Endothelial cell (in vitro differentiated cells): ENCODE results near the gene CD300C. TPM values are rescaled to one million over a fixed set of nuclear protein-coding genes. Genes with fewer than 3 reads are reported as not detected.

Experiments used
- DNase-seq: peaks from one replicate; pipeline ENCODE4 v3.0.0; 2021; ENCODE audit warnings: low spot score
- H3K27ac Mint-ChIP-seq: one replicate; pipeline ENCODE4 v1.8.0; 2021; ENCODE audit warnings: mixed read lengths, inconsistent platforms; ENCODE audit not compliant: unreplicated experiment
- H3K27me3 Mint-ChIP-seq: one replicate; pipeline ENCODE4 v1.8.0; 2021; ENCODE audit warnings: mild to moderate bottlenecking, moderate library complexity, mixed read lengths, inconsistent platforms; ENCODE audit not compliant: unreplicated experiment
- H3K36me3 Mint-ChIP-seq: one replicate; pipeline ENCODE4 v1.8.0; 2021; ENCODE audit warnings: mild to moderate bottlenecking, low read depth, mixed read lengths, inconsistent platforms; ENCODE audit not compliant: unreplicated experiment
- H3K4me1 Mint-ChIP-seq: one replicate; pipeline ENCODE4 v1.8.0; 2021; ENCODE audit warnings: mild to moderate bottlenecking, mixed read lengths, inconsistent platforms; ENCODE audit not compliant: unreplicated experiment
- H3K4me3 Mint-ChIP-seq: one replicate; pipeline ENCODE4 v1.8.0; 2021; ENCODE audit warnings: mild to moderate bottlenecking, mixed read lengths, inconsistent platforms; ENCODE audit not compliant: unreplicated experiment
- H3K9me3 Mint-ChIP-seq: one replicate; pipeline ENCODE4 v1.8.0; 2021; ENCODE audit warnings: mixed read lengths, inconsistent platforms; ENCODE audit not compliant: unreplicated experiment
- total RNA-seq: library from RNA; stranded (reverse); fragmentation: NEBNext Ultra II Directional; extraction: Animal tissue kit (Norgen Biotek cat#: 25700); gene quantifications from one replicate; pipeline ENCODE4 v1.2.1, GENCODE V29; 2021; ENCODE audit not compliant: unreplicated experiment
- TF ChIP-seq, protein P1 (sequence below): fragments of 200-600 bp; sonication (generic); IDR thresholded peaks from one replicate; pipeline ENCODE4 v1.5.0; 2021; ENCODE audit warnings: antibody characterized with exemption; ENCODE audit not compliant: unreplicated experiment

Gene CD300C
- total RNA-seq, 1 donor from 2014 or later, result not detected

DNA sequence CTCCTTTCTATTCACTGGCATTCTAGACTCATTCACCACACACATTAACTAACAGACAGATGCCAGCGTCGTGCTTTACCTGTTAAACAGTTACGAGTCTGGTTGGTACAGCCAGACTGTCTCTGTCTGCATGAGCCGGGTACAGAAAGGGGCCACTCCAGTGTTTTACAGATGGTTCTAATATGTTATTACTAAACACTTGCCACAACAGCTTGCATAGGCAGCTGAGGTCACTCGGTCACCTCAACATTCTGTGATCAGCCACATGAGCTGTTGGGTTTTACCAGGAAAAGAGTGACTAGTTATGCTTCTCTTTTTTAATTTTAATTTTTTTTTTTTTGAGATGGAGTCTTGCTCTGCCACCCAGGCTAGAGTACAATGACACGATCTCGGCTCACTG, 54.3 kb downstream of the CD300C start:
- TF ChIP-seq, protein P1, sequence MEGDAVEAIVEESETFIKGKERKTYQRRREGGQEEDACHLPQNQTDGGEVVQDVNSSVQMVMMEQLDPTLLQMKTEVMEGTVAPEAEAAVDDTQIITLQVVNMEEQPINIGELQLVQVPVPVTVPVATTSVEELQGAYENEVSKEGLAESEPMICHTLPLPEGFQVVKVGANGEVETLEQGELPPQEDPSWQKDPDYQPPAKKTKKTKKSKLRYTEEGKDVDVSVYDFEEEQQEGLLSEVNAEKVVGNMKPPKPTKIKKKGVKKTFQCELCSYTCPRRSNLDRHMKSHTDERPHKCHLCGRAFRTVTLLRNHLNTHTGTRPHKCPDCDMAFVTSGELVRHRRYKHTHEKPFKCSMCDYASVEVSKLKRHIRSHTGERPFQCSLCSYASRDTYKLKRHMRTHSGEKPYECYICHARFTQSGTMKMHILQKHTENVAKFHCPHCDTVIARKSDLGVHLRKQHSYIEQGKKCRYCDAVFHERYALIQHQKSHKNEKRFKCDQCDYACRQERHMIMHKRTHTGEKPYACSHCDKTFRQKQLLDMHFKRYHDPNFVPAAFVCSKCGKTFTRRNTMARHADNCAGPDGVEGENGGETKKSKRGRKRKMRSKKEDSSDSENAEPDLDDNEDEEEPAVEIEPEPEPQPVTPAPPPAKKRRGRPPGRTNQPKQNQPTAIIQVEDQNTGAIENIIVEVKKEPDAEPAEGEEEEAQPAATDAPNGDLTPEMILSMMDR, result no peak
- Mint-ChIP-seq H3K4me1 (no peaks in the 10 kb centered on the region), H3K4me3 (no peak overlapping the region), H3K36me3 (peaks cover 4% of the 10 kb centered on the region), H3K27ac (no peak overlapping the region), H3K9me3 (no peaks in the 10 kb centered on the region), H3K27me3 (peaks cover 4% of the 10 kb centered on the region)
- no peak for DNase-seq

Other genes starting within 250 kb of the CD300C start
- 48.1 TPM for gene KIF19, start 219.9 kb downstream of the CD300C start, total RNA-seq
- gene BTBD17, start 184.2 kb downstream of the CD300C start, total RNA-seq, result 2.7 TPM
- gene GPR142, start 178.6 kb downstream of the CD300C start, total RNA-seq, result 0.18 TPM
- 24.7 TPM for gene GPRC5C, start 114.0 kb downstream of the CD300C start, total RNA-seq
- not detected for gene CD300A, start 79.5 kb downstream of the CD300C start, total RNA-seq
- gene CD300LB, start 14.6 kb downstream of the CD300C start, total RNA-seq, result not detected
- not detected for gene CD300H, start 21.4 kb upstream of the CD300C start, total RNA-seq
- not detected for gene CD300LD, start 46.2 kb upstream of the CD300C start, total RNA-seq
- gene CD300E, start 77.6 kb upstream of the CD300C start, total RNA-seq, result not detected
- not detected for gene CD300LF, start 166.8 kb upstream of the CD300C start, total RNA-seq
- 2.5 TPM for gene RAB37, start 191.1 kb upstream of the CD300C start, total RNA-seq
- 30.5 TPM for gene NHERF1, start 202.5 kb upstream of the CD300C start, total RNA-seq
- gene NAT9, start 230.2 kb upstream of the CD300C start, total RNA-seq, result 50.1 TPM